NCI-H2029 treated with DMSO at 0.1 percent for 48 hours (cell line): ENCODE results near the gene MYCL.
A peak's percentile ranks its signal among the peaks of the same experiment; 100 is the strongest.

Experiments used
- DNase-seq: peaks from one replicate; lab custom pipeline; 2025; lab: John Stamatoyannopoulos, UW

MYCL gene

DNA sequence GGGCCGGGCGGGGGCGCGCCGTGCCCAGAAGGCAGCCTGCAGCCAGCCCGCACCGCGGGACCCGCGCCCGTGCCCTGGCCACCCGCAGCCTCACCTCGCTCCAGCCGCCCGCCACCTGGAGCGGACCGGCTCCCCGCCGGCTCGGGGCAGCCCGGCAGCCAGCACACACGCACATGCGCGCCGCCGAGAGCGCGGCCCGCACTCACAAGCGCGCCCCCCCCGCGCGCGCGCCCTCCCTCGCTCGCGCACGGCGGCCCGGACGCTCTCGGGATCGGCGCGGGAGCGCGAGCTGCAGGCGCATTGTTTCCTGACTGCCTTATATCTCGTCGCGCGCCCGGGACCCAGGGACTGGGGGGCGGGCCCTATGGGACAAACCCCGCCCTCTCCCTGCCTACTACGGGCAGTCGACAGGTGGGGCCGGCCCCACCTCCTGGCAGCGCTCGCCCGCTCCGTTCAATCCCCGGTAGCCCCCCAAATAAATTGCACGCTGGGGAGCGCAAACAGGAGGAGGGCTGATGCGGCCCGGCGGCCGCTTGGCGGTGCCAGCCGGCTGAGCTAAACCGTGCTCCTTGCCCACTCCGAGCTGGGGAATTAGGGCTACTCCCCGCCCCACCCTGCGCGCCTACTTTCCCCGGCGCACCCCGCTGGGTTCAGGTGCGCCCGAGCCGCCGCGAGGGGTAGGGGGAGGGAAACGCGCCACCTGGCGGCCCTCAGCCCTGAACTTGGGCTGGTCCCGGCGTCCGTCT, at the start of gene MYCL:
Gene MYCL, minus strand, starts transcription at position 204 of the 746 bp plus-strand sequence. CDS start 483 bp downstream, outside the sequence.
- DNase-seq: peak; percentile 100

DNA sequence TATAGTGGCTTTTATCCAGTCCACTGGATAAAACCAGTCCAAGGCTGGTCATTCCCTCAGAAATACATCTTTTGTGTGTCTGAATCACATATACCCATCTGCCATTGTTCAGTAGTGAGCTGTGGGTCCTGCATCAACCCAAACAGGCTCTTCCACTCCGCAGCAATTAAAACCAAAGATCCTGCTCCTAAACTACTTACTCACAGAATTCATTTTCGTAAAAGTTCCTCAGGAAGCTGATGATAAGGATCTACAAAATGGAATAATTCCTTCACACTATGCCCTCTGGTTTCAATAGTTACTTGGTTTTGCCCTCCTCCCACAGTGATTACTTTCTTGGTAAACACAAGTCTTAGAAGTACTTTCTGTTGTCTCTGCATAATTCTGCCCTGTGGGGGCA, 48.2 kb upstream of the MYCL start:
- DNase-seq: no peak

- DNase-seq: no peak
Measured at GRCh38 chr1:39947260-39947659, 45.5 kb upstream of the MYCL start.

GRCh38 chr1:39946216-39946615, 44.5 kb upstream of the MYCL start:
- no peak for DNase-seq

DNA sequence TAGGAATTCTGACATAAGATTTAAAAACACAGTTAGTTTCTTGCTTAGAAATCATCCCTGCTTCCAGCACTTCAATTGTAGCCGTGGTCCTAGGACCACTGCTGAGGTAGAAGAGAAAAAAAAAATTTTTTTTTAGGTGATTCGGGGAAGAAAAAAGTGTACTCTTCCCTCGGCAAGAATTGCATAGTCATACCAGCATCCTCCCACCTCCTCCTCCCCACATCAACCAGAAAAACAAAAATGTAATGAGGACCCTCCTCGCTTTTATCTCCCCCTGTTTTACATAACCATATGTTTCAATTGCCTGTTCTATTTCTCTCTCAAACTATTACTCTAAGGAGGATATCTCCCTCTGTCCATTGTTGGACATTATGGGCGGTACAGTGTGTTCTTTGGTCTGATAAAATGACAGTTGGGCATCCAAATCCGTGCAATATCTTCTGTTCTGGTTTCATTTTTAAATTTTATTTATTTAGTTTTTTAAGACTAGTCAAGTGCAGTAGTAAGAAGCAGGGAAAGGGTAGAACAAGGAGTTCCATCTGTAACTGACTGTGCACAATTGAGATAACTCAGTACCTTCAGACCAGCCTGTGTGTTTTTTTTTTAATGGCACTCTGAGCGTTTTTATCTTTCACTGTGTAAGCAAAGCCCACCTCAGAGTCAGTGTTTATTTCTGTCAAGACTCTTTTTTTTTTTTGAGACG, 42.8 kb upstream of the MYCL start:
- DNase-seq: no peak

DNA sequence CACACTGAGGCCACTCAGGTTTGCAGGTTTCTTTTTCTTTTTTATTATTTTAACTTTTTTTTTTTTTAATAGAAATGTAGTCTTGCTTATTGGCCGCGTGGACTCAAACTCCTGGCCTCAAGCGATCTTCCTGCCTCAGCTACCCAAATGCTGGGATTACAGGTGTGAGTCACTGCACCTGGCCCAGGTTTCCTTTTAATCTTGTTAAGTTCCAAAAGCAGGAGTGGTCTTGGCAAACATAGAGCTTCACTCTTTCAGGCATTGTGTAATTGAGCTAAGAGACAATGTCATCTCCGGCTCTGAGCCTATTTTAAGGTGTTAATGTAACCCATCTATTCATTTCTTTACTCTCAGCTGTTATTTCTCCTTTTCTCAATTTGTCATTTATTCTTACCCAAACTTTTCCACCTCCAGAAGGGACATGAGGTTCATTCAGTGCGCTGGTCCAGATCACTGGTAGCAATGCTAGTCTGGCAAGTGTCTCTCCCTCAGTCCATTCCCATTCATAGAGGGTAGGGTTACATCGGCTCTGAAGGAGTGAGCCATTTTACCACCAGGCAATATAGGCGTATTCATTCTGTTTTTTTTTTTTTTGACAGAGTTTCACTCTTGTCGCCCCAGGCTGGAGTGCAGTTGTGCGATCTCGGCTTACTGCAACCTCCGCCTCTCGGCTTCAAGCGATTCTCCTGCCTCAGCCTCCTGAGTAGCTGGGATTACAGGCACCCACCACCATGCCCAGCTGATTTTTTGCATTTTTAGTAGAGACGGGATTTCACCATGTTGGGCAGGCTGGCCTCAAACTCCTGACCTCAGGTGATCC, 42.0 kb upstream of the MYCL start:
- DNase-seq: no peak

DNA sequence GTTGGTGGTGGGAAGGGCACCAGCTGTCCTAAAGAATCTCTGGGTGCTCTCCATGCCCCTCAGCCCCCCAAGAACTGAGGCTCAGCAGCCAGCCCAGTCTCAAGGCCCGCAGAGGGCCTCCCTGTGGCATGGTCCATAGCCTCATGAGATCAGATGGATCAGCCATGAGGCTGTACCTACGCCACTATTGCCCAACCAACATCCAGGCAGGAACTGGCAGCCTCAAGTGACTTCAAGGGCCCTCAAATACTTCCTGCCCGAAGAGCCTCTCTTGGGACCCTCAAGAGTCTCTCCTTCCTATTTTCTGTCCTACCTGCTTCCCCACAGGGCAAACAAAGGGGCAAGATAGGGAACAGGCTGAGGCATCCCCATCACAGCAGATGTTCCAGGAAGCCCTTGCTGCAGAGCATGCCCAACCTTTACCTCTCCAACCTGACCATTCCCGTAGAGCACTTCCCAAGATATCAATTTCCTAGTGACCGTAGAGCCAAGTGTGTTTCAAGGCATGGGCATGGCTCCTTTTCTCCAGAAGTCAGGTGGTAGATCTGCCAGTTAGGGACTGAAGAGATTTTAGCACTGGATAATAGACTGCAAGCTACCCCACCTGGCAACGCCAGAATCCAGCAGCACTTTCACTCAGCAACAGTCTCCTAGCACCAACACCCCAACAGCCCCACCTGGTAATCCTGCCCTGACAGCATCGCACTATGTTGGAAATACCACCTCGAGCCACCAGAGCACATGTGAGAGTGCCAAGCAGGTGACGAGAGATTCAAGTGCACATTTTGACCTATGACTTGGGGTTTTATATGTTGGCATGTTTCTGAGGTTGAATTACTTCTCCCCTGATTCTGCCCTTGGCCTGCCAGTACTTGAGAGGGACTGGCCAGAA, 39.5 kb upstream of the MYCL start:
- peak; percentile 99 for DNase-seq

GRCh38 chr1:39940253-39940652, 38.5 kb upstream of the MYCL start:
- no peak for DNase-seq

DNA sequence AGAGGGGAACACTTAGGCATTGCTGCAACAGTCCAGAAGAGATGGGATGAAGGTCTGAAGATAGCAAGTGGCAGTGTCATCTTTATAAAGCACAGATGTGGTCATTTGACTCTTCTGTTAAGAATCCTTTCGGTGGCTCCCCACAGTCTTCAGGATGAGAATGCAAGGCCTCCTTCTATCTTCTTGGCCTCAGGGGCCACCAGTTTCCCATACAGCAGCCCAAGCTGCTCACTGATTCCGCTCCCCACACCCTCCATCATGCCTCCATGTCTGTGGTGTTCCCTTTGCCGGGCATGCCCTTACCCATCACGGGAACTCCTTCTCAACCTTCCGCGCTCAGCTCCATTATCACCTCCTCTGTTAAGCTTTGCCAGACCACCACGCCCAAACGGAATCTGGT, 37.1 kb upstream of the MYCL start:
- no peak for DNase-seq

GRCh38 chr1:39936724-39937491, 35.2 kb upstream of the MYCL start:
- no peak for DNase-seq

DNA sequence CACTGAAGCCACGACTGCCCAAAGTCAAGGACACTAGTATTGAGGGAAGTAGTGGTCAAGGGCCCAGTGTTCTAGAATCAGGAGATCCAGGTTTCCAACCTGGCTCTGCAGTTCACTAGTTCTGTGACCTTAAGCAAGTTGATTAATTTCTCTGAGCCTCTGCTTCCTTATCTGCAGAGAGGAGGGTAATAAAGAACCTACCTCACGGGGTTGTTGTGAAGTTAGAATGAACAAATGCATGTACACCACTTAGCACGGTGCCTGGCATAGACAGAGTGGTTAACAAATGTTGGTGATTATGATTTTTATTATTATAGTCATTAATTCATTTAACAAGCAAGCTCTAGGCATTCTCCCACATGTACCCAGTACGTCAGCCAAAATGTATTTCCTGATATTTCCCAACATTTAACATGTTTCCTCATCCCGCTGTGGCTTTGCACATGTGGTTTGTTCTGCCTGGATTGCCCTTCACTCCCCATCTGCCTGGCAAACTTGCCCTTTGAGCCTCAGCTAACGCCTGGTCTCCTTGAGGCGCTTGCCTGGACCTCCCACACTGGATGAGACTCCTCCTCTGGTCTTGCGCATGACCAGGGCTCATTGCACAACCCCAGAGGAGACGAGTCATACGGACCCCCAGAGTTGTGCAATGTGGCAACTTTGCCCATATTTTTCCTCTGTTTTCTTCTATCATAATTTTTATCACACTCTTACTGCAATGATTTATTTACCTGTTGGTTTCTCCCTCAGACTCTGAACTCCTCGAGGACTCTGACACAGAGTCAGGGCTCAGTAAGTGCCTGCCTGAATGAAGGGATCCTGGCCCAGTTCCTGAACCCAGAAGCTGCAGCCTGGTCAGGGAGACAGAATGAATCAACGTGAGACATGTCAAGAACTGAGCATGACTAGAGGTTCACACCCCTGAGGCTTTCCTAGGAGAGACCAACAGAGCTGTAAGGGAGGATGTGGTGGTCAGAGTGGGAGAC, 32.5 kb upstream of the MYCL start:
- no peak for DNase-seq

DNA sequence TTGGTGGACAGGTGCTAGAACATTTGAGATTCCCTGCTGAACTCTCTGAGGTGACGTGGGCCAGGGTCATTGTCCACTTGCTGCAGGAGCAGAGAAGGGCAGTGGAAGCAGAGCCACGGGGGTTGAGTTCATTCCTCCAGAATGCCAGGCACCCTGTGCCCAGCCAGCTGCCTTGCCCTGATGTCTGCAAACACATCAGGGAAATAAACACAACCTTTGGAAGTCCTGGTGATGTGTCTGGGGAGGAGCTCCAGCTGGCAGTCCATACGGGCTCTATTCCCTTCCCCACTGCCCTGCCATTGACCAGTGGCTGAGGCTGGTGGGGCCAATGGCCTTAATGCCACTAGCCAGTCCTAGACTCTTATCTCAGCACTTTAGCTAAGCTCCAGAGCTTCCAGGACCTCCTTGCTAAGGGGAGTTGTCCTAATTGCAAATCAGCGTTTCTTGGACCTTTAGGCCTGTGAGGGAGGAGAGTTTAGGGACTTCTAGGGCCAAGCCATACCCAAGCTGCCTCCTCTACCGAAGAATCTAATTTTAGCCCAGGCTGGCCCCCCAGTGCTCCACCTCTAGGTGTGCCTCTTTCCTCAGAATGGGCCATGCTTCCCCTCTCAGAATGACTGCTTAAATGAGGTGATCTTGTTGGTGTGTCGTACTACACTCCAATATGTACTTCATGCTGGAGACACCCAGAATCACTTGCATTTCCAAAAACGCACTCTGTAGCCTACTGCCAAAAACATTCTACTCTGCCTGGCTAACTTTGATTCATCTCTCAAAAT, 27.3 kb upstream of the MYCL start:
- no peak for DNase-seq

GRCh38 chr1:39927538-39927937, 25.8 kb upstream of the MYCL start:
- DNase-seq: no peak

DNA sequence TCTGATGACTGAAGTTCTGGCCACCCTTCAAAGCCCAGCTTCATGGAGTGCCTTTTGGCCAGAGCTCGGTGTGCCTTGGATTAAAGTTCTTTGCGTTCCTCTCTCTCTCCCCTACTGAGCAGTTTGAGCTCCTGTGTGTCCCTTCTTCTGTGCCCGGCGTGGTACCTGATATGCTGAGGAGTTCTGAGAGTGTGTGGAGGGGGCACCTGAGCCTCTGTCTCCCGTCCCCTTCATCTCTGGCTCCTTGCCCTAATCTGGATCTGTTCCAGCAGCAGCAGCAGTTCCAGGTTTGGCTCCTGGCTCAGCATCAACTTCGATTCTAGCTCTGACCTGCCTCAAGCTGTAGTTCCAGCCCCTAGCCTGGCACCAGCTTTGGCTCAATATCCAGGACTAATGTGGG, 25.1 kb upstream of the MYCL start:
- peak; percentile 100 for DNase-seq

- peak; percentile 98 for DNase-seq
Measured at GRCh38 chr1:39926343-39926793, 24.7 kb upstream of the MYCL start.

DNA sequence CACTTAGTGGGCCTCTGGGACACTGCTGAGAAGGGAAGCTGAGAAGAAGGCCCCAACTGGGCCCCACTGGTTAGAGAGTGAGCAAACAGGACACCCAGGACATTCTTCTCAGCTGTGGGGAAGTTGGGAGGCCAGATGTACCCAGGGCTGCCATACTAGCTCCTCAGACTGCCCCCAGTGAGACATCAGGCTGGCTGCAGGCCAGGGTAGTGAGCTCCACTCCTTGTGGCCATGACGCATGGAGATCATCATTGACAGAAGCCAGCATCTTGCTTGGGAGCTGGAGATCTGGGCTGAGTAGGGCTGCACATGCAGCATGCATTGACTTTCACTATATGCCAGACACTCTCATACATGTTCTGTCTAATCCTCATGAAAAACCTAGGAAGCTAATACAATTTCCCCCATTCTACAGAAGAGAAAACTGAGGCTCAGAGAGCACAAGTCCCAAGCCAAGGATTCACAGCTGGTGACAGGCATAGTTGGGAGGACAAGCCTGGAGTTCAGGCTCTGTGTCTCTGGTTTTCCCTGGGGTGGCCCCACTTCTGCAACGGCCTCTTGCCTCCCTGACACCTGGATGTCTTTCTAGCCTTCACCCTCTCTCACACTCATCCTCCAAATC, 24.1 kb upstream of the MYCL start:
- DNase-seq: peak; percentile 49

GRCh38 chr1:39922251-39922688, 20.6 kb upstream of the MYCL start:
- DNase-seq: no peak

DNA sequence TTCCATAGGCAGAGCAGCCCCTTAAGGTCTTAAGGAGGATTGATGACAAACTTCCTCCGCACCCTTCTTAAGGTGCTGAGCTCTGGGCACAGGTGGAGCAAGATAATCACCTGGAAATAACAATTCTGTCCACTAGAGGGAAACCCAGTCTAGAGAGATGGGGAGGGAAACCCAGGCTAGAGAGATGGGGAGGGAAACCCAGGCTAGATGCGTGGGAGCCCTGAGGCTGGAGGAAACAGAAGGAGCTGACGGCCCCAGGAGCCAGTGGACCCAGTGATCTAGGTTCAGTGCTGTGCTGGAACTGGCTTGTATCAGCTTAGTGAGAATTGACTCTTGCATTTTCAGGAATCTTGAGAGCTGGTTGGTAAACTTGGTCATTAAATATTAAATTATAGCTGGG, 17.8 kb upstream of the MYCL start:
- DNase-seq: peak; percentile 100
